ENCODE results near the gene MBTD1.

Gene MBTD1

DNA sequence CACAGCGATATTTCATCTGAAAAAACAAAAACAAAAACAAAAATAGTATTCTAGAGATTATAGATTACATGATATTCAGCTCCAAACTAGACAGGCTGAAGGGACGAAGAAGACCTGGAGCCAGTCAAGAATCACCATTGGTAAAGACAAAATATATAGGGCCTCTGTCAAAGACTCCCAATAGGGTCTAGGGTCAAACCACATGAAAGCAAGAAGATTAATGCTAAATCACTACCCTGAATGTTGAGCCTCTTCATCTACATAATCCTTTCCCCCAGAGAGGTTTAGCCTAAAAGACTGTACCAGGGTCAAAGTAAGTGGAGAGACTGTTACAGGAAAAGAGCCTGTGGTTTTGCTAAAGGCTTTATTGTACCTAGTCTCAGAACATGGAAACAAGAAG is 117.3 kb downstream of the MBTD1 start:
- DNase-seq = no peak

GRCh38 chr17:51135956-51136355 is 123.9 kb downstream of the MBTD1 start:
- DNase-seq = no peak

- no peak for DNase-seq
These were observed 126.5 kb downstream of the MBTD1 start for GRCh38 chr17:51133365-51133764.

DNA sequence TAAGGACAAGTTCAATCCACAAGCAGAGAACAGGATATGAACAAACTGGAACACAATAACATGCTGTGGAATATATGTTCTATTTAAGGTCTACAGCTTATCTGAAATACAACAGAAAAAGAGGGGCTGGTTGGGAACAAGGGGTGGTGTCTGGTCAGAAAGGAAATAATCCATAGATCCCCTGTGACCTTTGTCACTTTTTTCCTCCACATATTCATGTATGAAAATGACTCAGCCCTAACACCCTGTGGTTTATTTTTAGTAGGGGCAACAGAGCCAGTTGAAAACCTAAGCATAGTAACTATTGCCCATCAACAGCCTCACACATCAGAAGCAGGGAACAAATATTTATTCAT is 126.9 kb downstream of the MBTD1 start:
- no peak for DNase-seq

GRCh38 chr17:51128076-51128475 is 131.8 kb downstream of the MBTD1 start:
- no peak for DNase-seq

Measured in NCI-H2081 treated with DMSO at 0.1 percent for 48 hours (cell line).